ENCODE measurements around the gene HACD4.

HACD4 gene

GRCh38 chr9:21031091-21031807, at the start of gene HACD4:
Gene HACD4, minus strand, starts transcription at chr9:21031640. Its CDS starts 50 bp downstream, at chr9:21031590.
- H3K4me3 ChIP-seq (ENCODE audit: low read length): no peak within 1 kb of the TSS

GRCh38 chr9:21080793-21081192, 49.4 kb upstream of the HACD4 start:
- Histone ChIP-seq H3K4me3 (ENCODE audit: low read length) (no peak overlapping the region), H2AFZ (ENCODE audit: low read length) (no peak overlapping the region), H3K36me3 (replicated peaks; ENCODE audit: insufficient read depth, low read length) (no peaks in the 10 kb centered on the region), H4K20me1 (ENCODE audit: insufficient read depth, low read length) (no peaks in the 10 kb centered on the region), H3K9me3 (replicated peaks; ENCODE audit: insufficient read depth, low read length) (no peaks in the 10 kb centered on the region), H3K4me1 (ENCODE audit: low read length) (no peaks in the 10 kb centered on the region), H3F3A (ENCODE audit: insufficient read depth, low read length) (no peaks in the 10 kb centered on the region), H3K27ac (ENCODE audit: low read length) (no peak overlapping the region), H3K4me2 (ENCODE audit: low read depth, low read length) (no peak overlapping the region), H3K27me3 (replicated peaks; ENCODE audit: insufficient read depth, low read length) (no peaks in the 10 kb centered on the region), H3K9me2 (replicated peaks; ENCODE audit: insufficient read depth, low read length) (no peaks in the 10 kb centered on the region), H3K9ac (ENCODE audit: low read length) (no peak overlapping the region), H3K79me2 (ENCODE audit: low read length) (no peaks in the 10 kb centered on the region)
- DNase-seq: no peak
- TF ChIP-seq CTCF (IDR thresholded peaks at IDR 0.05; ENCODE audit: low read length): no peak
- TF ChIP-seq EZH2 (optimal IDR thresholded peaks at IDR 0.05; ENCODE audit: low read depth, low read length): no peak
- TF ChIP-seq EZH2phosphoT487 (IDR thresholded peaks at IDR 0.05; ENCODE audit: low read length): no peak

More at GRCh38 chr9:21031091-21031807, at the start of gene HACD4:
- H3F3A ChIP-seq (ENCODE audit: insufficient read depth, low read length): no peaks in the 10 kb centered on the region
- H3K9me3 ChIP-seq (replicated peaks; ENCODE audit: insufficient read depth, low read length): no peaks in the 10 kb centered on the region
- no peaks in the 10 kb centered on the region for H3K9me2 ChIP-seq (replicated peaks; ENCODE audit: insufficient read depth, low read length)
- H3K4me2 ChIP-seq (ENCODE audit: low read depth, low read length): no peak within 1 kb of the TSS
- no peak for TF ChIP-seq CTCF (IDR thresholded peaks at IDR 0.05; ENCODE audit: low read length)
- no peak for TF ChIP-seq EZH2 (optimal IDR thresholded peaks at IDR 0.05; ENCODE audit: low read depth, low read length)
- TF ChIP-seq EZH2phosphoT487 (IDR thresholded peaks at IDR 0.05; ENCODE audit: low read length): no peak
- no peak within 1 kb of the TSS for H3K27ac ChIP-seq (ENCODE audit: low read length)
- H3K27me3 ChIP-seq (replicated peaks; ENCODE audit: insufficient read depth, low read length): no peaks in the 10 kb centered on the region
- no peaks in the 10 kb centered on the region for H3K4me1 ChIP-seq (ENCODE audit: low read length)
- H3K79me2 ChIP-seq (ENCODE audit: low read length): no peaks in the 10 kb centered on the region
- DNase-seq: no peak
- no peaks in the 10 kb centered on the region for H4K20me1 ChIP-seq (ENCODE audit: insufficient read depth, low read length)
- H2AFZ ChIP-seq (ENCODE audit: low read length): no peak within 1 kb of the TSS
- H3K36me3 ChIP-seq (replicated peaks; ENCODE audit: insufficient read depth, low read length): no peaks in the 10 kb centered on the region
- H3K9ac ChIP-seq (ENCODE audit: low read length): no peak within 1 kb of the TSS

GRCh38 chr9:21078702-21079101, 47.3 kb upstream of the HACD4 start:
- H3K79me2 ChIP-seq (ENCODE audit: low read length): no peaks in the 10 kb centered on the region
- H4K20me1 ChIP-seq (ENCODE audit: insufficient read depth, low read length): no peaks in the 10 kb centered on the region
- no peaks in the 10 kb centered on the region for H3K9me2 ChIP-seq (replicated peaks; ENCODE audit: insufficient read depth, low read length)
- H3K4me3 ChIP-seq (ENCODE audit: low read length): no peak overlapping the region
- DNase-seq: no peak
- H3K27me3 ChIP-seq (replicated peaks; ENCODE audit: insufficient read depth, low read length): no peaks in the 10 kb centered on the region
- H3F3A ChIP-seq (ENCODE audit: insufficient read depth, low read length): no peaks in the 10 kb centered on the region
- H2AFZ ChIP-seq (ENCODE audit: low read length): no peak overlapping the region
- TF ChIP-seq EZH2phosphoT487 (IDR thresholded peaks at IDR 0.05; ENCODE audit: low read length) (no peak), EZH2 (optimal IDR thresholded peaks at IDR 0.05; ENCODE audit: low read depth, low read length) (no peak), CTCF (IDR thresholded peaks at IDR 0.05; ENCODE audit: low read length) (0 out of 2 replicates have a peak, but pooled peaks have one; percentile 16)
- H3K4me1 ChIP-seq (ENCODE audit: low read length): no peaks in the 10 kb centered on the region
- H3K36me3 ChIP-seq (replicated peaks; ENCODE audit: insufficient read depth, low read length): no peaks in the 10 kb centered on the region
- no peak overlapping the region for H3K4me2 ChIP-seq (ENCODE audit: low read depth, low read length)
- H3K27ac ChIP-seq (ENCODE audit: low read length): no peak overlapping the region
- no peak overlapping the region for H3K9ac ChIP-seq (ENCODE audit: low read length)
- no peaks in the 10 kb centered on the region for H3K9me3 ChIP-seq (replicated peaks; ENCODE audit: insufficient read depth, low read length)

Data from MM.1S (cell line).